Esophagus muscularis mucosa (tissue), 4 donors: ENCODE measurements around the gene PKLR. TPM values are rescaled to one million over a fixed set of nuclear protein-coding genes. Genes with fewer than 3 reads are reported as not detected.
A peak's percentile ranks its signal among the peaks of the same experiment; 100 is the strongest.

Experiments
- DNase-seq: peaks from one replicate; pipeline ENCODE4 v3.0.0-alpha.2; 2017; ENCODE audit errors: extremely low spot score
- H3K27ac ChIP-seq, 4 donors: fragments of 200-600 bp; sonication (generic); replicated peaks in 1 of 4; 1 replicate in 3 of 4; 2 replicates in 1 of 4; pipeline ENCODE4 v1.5.1; 2016 to 2019; ENCODE audit warnings: mild to moderate bottlenecking in 1 of 4
- H3K27me3 ChIP-seq, 4 donors: fragments of 200-600 bp; sonication (generic); one replicate each; pipeline versions ENCODE4 v1.5.1 to v1.6.0; 2016 to 2019
- H3K36me3 ChIP-seq, 4 donors: fragments of 200-600 bp; sonication (generic); one replicate each; pipeline ENCODE4 v1.5.1; 2016 to 2019
- H3K4me1 ChIP-seq, 4 donors: fragments of 200-600 bp; sonication (generic); one replicate each; pipeline ENCODE4 v1.5.1; 2016 to 2019
- H3K4me3 ChIP-seq, 4 donors: fragments of 200-600 bp; sonication (generic); 1 replicate in 2 of 4; 2 replicates in 2 of 4; pipeline ENCODE4 v1.5.1; 2016 to 2019; ENCODE audit warnings: mild to moderate bottlenecking in 4 of 4, moderate library complexity in 1 of 4
- H3K9me3 ChIP-seq, 4 donors: fragments of 200-600 bp; sonication (generic); 1 replicate in 3 of 4; 2 replicates in 1 of 4; pipeline ENCODE4 v1.5.1; 2016 to 2019
- CTCF ChIP-seq, 3 experiments: fragments of 200-600 bp in 2 of 3; fragments of 450-650 bp in 1 of 3; sonication (generic) in 2 of 3; IDR thresholded peaks; one replicate each; pipeline ENCODE4 v1.5.1; 2017 to 2019; ENCODE audit warnings: antibody characterized with exemption in 3 of 3, mild to moderate bottlenecking in 2 of 3, moderate library complexity in 1 of 3
- EP300 ChIP-seq: sonication (generic); formaldehyde crosslinking; IDR thresholded peaks from one replicate; pipeline ENCODE4 v1.6.1; 2017; ENCODE audit warnings: antibody characterized with exemption
- POLR2A ChIP-seq: fragments of 450-650 bp; IDR thresholded peaks from one replicate; pipeline ENCODE4 v1.6.1; 2017; ENCODE audit warnings: antibody characterized with exemption, moderate library complexity, mild to moderate bottlenecking, low read depth
- POLR2AphosphoS5 ChIP-seq, 2 donors: sonication (generic); formaldehyde crosslinking; IDR thresholded peaks; one replicate each; pipeline ENCODE4 v1.6.1; 2017; ENCODE audit warnings: antibody characterized with exemption in 2 of 2
- WGBS: methylation state at CpG from one replicate; pipeline ENCODE4 v1.1.5; 2018; 5-methylcytosine and 5-hydroxymethylcytosine counted together
- intact Hi-C: fragments of 100-400 bp; cut with DNase I; formaldehyde crosslinking; loops from one replicate; pipeline ENCODE4 v1.15.1; 2023
- total RNA-seq, 4 donors: library from RNA; depleted of rRNA; stranded (reverse); fragments of >200 nt; gene quantifications; one replicate each; pipeline versions ENCODE4 v1.1.0 to v1.2.1, GENCODE V29; 2016

PKLR gene
- total RNA-seq, 4 donors from 2014 or later, result not detected

- intact Hi-C loops, result no loop called here
- no peak for DNase-seq
- Histone ChIP-seq H3K27me3 (no peaks in the 10 kb centered on the region), H3K27ac (peak overlapping the region; percentile 81 to 89 (median 85)), H3K4me1 (peaks cover 17 to 32% (median 26%) of the 10 kb centered on the region in 4 donors), H3K4me3 (peak overlapping the region; percentile 74 to 90 (median 76)), H3K9me3 (no peaks in the 10 kb centered on the region), H3K36me3 (peaks cover 33 to 78% (median 68%) of the 10 kb centered on the region in 4 donors)
- 0% methylated on average over 1 of the region's 9 CpGs for WGBS
- no peak for TF ChIP-seq POLR2AphosphoS5 (IDR thresholded peaks at IDR 0.05)
- no peak for TF ChIP-seq CTCF (IDR thresholded peaks at IDR 0.05)
- no peak for TF ChIP-seq EP300
- TF ChIP-seq POLR2A, result no peak
These were observed 39.8 kb downstream of the PKLR start for GRCh38 chr1:155261493-155261851.

GRCh38 chr1:155260276-155260675 lies 41.0 kb downstream of the PKLR start:
- intact Hi-C loops, result no loop called here
- TF ChIP-seq EP300 (no peak), CTCF (IDR thresholded peaks at IDR 0.05) (no peak), POLR2AphosphoS5 (IDR thresholded peaks at IDR 0.05) (no peak), POLR2A (no peak)
- H3K27me3 ChIP-seq, result no peaks in the 10 kb centered on the region
- no peak overlapping the region for H3K4me3 ChIP-seq
- peaks cover 25 to 69% (median 56%) of the 10 kb centered on the region in 4 donors for H3K36me3 ChIP-seq
- H3K9me3 ChIP-seq, result no peaks in the 10 kb centered on the region
- H3K27ac ChIP-seq, result no peak overlapping the region
- H3K4me1 ChIP-seq, result peaks cover 25 to 42% (median 36%) of the 10 kb centered on the region in 4 donors
- WGBS, result 91% methylated on average over 4 of the region's 5 CpGs
- no peak for DNase-seq

GRCh38 chr1:155256058-155256852 lies 45.0 kb downstream of the PKLR start:
- no peaks in the 10 kb centered on the region for H3K9me3 ChIP-seq
- H3K27ac ChIP-seq, result peak overlapping the region; percentile 97 to 98 (median 98)
- H3K4me3 ChIP-seq, result peak overlapping the region; percentile 94 to 97 (median 96)
- DNase-seq, result no peak
- no peaks in the 10 kb centered on the region for H3K27me3 ChIP-seq
- peaks cover 13 to 43% (median 33%) of the 10 kb centered on the region in 4 donors for H3K36me3 ChIP-seq
- H3K4me1 ChIP-seq, result peaks cover 28 to 63% (median 46%) of the 10 kb centered on the region in 4 donors
- TF ChIP-seq POLR2A, result no peak
- 67% methylated on average over 16 of the region's 20 CpGs for whole genome bisulfite sequencing
- intact Hi-C loops, result no loop called here

GRCh38 chr1:155255243-155256007 lies 45.8 kb downstream of the PKLR start, which contains the start of gene ENTREP3:
Gene ENTREP3 (minus strand): TSS chr1:155255483. CDS start chr1:155254877, 606 bp downstream.
- 4% methylated on average over 23 of the region's 54 CpGs for WGBS
- intact Hi-C loops, result no loop called here
- Histone ChIP-seq H3K4me3 (peak within 1 kb of the TSS; percentile 94 to 97 (median 96)), H3K4me1 (peaks cover 28 to 63% (median 46%) of the 10 kb centered on the region in 4 donors), H3K27ac (peak within 1 kb of the TSS; percentile 97 to 98 (median 98)), H3K36me3 (peaks cover 13 to 41% (median 33%) of the 10 kb centered on the region in 4 donors), H3K27me3 (no peaks in the 10 kb centered on the region), H3K9me3 (no peaks in the 10 kb centered on the region)
- DNase-seq, result peak; percentile 95
- TF ChIP-seq EP300 (no peak), POLR2A (peak; percentile 34), POLR2AphosphoS5 (IDR thresholded peaks at IDR 0.05) (peak; percentile 85 to 94), CTCF (IDR thresholded peaks at IDR 0.05) (peak in 1 of 3 experiments; percentile 18)
